ENCODE results near the gene GPA33. TPM values are rescaled to one million over a fixed set of nuclear protein-coding genes. Genes with fewer than 3 reads are reported as not detected.
"Not testable (repeated sequence)": the region's sequence is repeated elsewhere in the genome, so short reads cannot be mapped to it uniquely, and the experiment has no call there.

The GPA33 gene
- total and polyA plus RNA-seq, 10 of the 15 experiments (the other 5 are each of a cell fraction or from before 2014, with no cell fraction given): 0.09 to 0.27 (median 0.21) TPM; not detected in 1

DNA sequence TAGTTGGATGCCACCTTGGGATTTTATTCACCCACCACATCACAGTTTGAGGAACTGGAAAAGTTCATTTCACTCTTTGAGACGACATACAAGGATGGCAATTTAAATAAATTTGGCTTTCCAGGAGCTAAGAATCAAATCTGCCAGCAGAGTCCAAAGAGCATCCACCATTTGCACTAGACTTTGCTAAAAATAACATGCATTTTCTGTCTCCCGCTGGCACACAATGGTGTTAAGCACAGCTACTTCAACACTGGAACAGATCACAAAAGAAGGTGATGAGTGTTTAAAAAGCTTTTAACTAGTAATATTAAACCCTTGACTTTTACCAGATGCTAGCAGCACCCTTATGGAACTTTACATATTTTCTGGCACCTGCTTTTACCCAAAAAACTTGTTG, 56.5 kb downstream of the GPA33 start:
- TF ChIP-seq SUPT20H (IDR thresholded peaks at IDR 0.05; ENCODE audit: borderline replicate concordance, control insufficient read depth, low read depth, low read length): no peak
- TF ChIP-seq BRCA1 (IDR thresholded peaks at IDR 0.05; ENCODE audit: low read depth, low read length): no peak
- TF ChIP-seq ZBED1 (IDR thresholded peaks at IDR 0.05; ENCODE audit: borderline replicate concordance): no peak
- H3K36me3 ChIP-seq (ENCODE audit: control insufficient read depth in 2 of 2, insufficient read depth in 2 of 2, low read length in 1 of 2): no peaks in the 10 kb centered on the region
- H3K4me3 ChIP-seq: no peak overlapping the region
- H3K79me2 ChIP-seq (ENCODE audit: control insufficient read depth, insufficient read depth, low read length): no peaks in the 10 kb centered on the region
- ChIA-PET CTCF (interaction anchor here (0.5 to 1.8 kb wide), 3 partner anchors 15 to 1356 kb away, joined by 3 to 4 read pairs (median 4); no protein-coding TSS in a partner anchor), POLR2A (no interaction called here), SMC1A (ENCODE audit: uncharacterized antibody, unreplicated experiment) (no interaction called here), RAD21 (ENCODE audit: unreplicated experiment) (no interaction called here)
- DNase-seq (ENCODE audit: low read depth, low spot score) (no peak), ATAC-seq (no peak), FAIRE-seq (no peak)
- H3K27me3 ChIP-seq (replicated peaks in 1 of 2; ENCODE audit: control insufficient read depth in 2 of 2, insufficient read depth in 2 of 2, low read length in 1 of 2): no peaks in the 10 kb centered on the region; a peak in 2 of 4 replicates
- H3K9me3 ChIP-seq (replicated peaks; ENCODE audit: control insufficient read depth, insufficient read depth, low read length): no peaks in the 10 kb centered on the region
- no peak overlapping the region for H2AFZ ChIP-seq (ENCODE audit: control insufficient read depth, low read depth, low read length)
- H4K20me1 ChIP-seq (ENCODE audit: control insufficient read depth, insufficient read depth): no peaks in the 10 kb centered on the region
- intact Hi-C loops (cut with micrococcal nuclease; ENCODE audit: unreplicated experiment): no loop called here
- no peak overlapping the region for H3K9ac ChIP-seq (ENCODE audit: control insufficient read depth, insufficient read depth, low read length)
- no TSS peak for BruUV-seq (replicated peaks)
- WGBS (ENCODE audit: insufficient coverage, insufficient replicate concordance, low lambda C conversion rate, missing lambda C conversion rate): 53% methylated on average over 2 of the region's 2 CpGs
- H3K4me2 ChIP-seq (ENCODE audit: control insufficient read depth, insufficient read depth): no peak overlapping the region
- no peaks in the 10 kb centered on the region for H3K4me1 ChIP-seq (ENCODE audit: control insufficient read depth, insufficient read depth, low read length)
- in situ Hi-C loops (cut with MboI): no loop called here
- H3K27ac ChIP-seq (ENCODE audit: control insufficient read depth, insufficient read depth): no peak overlapping the region

DNA sequence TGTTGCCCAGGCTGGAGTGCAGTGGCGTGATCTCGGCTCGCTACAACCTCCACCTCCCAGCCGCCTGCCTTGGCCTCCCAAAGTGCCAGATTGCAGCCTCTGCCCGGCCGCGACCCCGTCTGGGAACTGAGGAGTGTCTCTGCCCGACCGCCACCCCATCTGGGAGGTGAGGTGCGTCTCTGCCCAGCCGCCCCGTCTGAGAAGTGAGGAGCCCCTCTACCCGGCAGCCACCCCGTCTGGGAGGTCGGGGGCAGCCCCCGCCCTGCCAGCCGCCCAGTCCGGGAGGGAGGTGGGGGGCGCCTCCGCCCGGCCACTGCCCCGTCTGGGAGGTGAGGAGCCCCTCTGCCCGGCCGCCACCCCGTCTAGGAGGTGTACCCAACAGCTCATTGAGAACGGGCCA, 60.6 kb downstream of the GPA33 start:
- BruUV-seq (replicated peaks); H3K4me1 ChIP-seq (ENCODE audit: control insufficient read depth, insufficient read depth, low read length); ATAC-seq; CTCF ChIA-PET; intact Hi-C loops (cut with micrococcal nuclease; ENCODE audit: unreplicated experiment); H3K4me3 ChIP-seq; FAIRE-seq; RAD21 ChIA-PET (ENCODE audit: unreplicated experiment); DNase-seq (ENCODE audit: low read depth, low spot score); H2AFZ ChIP-seq (ENCODE audit: control insufficient read depth, low read depth, low read length); H3K79me2 ChIP-seq (ENCODE audit: control insufficient read depth, insufficient read depth, low read length); H4K20me1 ChIP-seq (ENCODE audit: control insufficient read depth, insufficient read depth); H3K27ac ChIP-seq (ENCODE audit: control insufficient read depth, insufficient read depth); H3K9ac ChIP-seq (ENCODE audit: control insufficient read depth, insufficient read depth, low read length); in situ Hi-C loops (cut with MboI); POLR2A ChIA-PET; H3K36me3 ChIP-seq (ENCODE audit: control insufficient read depth in 2 of 2, insufficient read depth in 2 of 2, low read length in 1 of 2); H3K4me2 ChIP-seq (ENCODE audit: control insufficient read depth, insufficient read depth); H3K9me3 ChIP-seq (replicated peaks; ENCODE audit: control insufficient read depth, insufficient read depth, low read length); H3K27me3 ChIP-seq (replicated peaks in 1 of 2; ENCODE audit: control insufficient read depth in 2 of 2, insufficient read depth in 2 of 2, low read length in 1 of 2): not testable (repeated sequence)
- 61% methylated on average over 27 of the region's 27 CpGs for WGBS (ENCODE audit: insufficient coverage, insufficient replicate concordance, low lambda C conversion rate, missing lambda C conversion rate)
- SMC1A ChIA-PET (ENCODE audit: uncharacterized antibody, unreplicated experiment): interaction anchor here (1.1 kb wide), 1 partner anchor 27 kb away, joined by 3 read pairs; no protein-coding TSS in a partner anchor
